IPS-18c (cell line): Measurements from ENCODE around the gene C11orf58.

Source experiments
- H3K4me3 ChIP-seq: 2 replicates; pipeline ENCODE4 v1.7.0; 2013; ENCODE audit warnings: low read depth, mild to moderate bottlenecking, low read length, moderate library complexity; ENCODE audit not compliant: insufficient read depth
- H3K9me3 ChIP-seq: one replicate; pipeline ENCODE4 v1.6.1; 2013; ENCODE audit warnings: mild to moderate bottlenecking, low read length, moderate library complexity; ENCODE audit not compliant: control insufficient read depth, insufficient read depth

C11orf58 gene

DNA sequence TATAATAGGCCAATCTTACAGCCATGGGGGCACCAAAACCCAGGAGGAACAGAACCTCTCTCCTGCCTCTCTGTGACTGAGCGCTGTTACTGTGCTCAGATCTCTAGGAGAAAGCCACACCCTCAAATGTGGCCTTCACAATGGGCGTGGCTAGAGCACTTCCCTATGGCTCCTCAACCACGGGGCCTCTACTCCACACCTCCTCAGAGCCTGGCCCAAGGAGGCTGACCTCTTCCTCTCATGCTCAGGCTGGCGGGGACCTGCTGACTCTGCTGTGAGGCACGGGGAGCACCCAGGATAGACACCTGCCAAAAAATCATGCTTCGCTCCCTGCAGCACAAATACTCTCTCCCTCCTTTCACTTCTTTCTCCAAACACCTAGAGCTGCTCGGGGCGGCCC is 41.0 kb downstream of the C11orf58 start:
- Histone ChIP-seq H3K9me3 (peaks cover 2% of the 10 kb centered on the region), H3K4me3 (no peak overlapping the region)

DNA sequence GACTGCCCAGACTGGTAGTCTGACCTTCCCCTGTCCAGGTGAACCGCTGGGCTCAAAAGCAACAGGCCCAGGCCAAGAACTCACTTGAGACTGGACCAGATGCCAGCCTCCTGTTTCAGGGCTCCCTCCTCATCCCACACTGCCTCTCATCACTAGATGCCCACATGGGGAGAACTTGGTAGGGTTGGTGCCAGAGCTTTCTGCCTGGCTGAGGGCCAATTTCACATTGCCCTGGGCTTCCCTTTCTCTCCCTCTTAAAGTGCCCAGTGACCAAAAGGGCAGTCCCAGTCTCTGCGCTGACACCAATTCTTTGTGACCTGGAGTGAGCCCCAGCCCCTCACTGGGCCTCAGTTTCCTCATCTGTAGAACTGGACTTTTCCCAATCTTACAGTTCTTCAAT is 41.7 kb downstream of the C11orf58 start:
- Histone ChIP-seq H3K4me3 (no peak overlapping the region), H3K9me3 (peaks cover 2% of the 10 kb centered on the region)

DNA sequence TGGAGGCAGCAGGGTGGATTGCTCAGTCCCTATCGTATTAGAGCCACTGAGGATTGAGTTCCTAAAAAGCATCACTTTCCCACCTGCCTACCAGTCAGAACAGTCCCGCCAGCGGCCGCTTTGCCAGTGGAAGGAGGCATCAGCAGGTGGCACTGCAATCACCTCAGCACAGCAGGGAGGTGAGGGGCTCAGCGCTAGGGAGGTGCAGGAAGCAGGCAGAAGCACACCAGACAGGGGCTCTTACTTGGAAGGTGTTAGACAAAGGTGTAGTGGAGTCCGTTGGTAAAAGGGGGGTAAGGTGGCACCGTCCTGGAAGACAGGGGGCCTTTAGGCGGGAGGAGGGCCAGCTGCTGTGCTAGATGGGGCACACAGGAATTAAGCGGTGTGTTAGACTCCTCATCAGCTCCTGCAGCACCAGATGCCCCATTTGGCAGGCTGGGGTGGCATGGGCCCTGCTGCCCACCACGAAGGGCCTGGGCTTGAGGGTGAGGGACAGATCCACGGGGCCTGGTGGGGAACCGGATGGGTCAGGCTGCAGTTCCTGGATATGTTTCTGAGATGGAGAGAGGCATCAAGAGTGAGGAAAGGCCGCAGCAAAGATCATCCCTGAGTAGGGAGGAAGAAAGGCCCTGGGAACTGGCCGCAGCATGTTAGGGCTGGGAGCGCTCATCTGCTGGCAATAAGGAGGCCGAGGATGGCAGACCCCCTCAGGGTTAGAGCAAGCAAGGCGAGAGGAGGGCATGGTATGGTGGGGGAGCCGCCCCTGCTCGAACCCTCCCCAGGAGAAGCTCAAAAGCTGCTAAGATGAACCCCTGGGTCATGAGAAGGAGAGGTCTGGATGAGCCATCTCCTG is 42.5 kb downstream of the C11orf58 start:
- H3K4me3 ChIP-seq, result no peak overlapping the region
- H3K9me3 ChIP-seq, result peaks cover 2% of the 10 kb centered on the region

DNA sequence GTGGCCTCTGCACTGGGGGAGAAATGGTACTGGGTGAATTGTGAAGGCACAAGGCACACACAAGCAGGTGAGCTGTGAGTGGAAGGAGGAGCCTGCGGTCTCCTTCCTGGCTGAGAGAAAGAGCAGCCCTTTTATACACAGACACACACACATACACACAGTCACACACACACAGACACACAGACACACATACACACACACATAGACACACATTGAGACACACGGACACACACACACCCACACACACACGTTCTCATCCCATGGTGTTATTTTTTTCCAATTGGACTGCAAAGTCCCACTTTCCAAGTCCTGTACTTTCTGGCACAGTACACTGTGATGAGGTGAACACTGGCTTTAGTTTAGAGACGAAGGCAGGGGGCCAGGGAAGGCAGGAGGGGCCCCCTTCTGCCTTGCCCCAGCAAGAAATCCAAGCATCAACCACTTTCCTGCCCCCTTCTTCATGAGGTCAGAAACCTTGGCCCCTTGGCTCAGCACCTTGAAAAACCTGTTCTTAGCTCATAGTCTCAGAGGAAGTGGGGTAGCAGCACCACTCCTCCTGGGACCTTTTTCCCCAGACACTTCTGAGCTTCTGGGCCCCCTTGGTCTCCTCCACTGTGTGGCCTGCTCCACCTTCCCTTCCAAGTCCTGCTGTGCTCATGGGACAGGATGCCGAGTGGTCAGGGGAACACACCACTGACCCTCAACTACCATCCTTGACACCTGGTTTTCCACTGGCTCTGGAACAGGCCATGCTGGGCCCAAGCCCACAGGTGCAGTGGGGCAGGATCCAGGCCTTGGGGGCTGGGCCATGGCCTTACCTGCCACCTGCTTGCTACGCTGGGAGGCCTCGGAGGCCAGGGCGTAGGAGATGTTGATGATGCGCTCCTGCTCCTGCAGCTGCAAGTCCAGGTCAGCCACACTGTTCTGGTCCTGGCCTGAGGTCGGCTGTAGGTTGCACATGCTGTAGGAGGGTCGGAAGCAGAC is 43.8 kb downstream of the C11orf58 start:
- Histone ChIP-seq H3K4me3 (no peak overlapping the region), H3K9me3 (peaks cover 2% of the 10 kb centered on the region)

DNA sequence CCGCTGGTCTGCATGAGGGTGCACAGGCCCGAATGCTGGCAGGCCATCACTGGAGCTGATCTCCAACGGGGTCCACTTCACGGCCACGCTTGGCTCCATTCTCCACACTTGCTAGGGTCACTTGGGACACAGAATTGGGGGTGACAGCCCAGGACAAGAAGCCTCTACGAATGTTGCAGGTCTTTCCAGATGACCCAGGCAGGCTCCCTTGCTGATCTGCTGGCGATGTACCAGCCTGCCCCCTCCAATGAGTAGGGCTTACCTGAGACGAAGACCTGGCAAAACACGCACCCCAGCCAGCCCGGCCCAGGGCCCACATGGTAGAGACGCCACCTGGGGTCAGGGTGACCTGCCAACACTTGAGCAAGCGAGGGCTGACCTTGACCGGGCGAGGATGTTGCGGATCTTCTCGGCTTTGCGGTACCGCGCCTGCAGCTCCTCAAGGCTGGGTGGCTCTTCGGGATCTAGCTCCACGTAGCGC is 44.9 kb downstream of the C11orf58 start:
- Histone ChIP-seq H3K9me3 (peaks cover 2% of the 10 kb centered on the region), H3K4me3 (no peak overlapping the region)

DNA sequence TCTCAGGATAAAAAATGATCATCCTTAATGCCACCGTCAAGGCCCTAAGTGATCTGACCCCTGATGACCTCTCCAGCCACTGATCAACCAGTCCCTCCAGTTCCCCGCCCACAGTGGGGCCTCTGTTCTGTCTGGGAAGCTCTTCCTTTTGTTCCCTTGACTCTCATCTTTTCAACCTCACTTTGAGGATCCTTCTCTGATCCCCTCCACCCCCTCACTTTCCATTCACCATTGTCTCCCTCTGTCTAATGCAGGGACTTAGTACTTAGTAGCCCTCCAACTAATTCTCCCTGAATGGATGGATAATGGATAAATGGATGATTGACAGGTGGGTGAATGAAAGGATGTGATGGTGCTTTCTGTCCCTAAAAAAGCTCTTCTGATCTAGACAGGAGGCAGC is 45.6 kb downstream of the C11orf58 start:
- no peaks in the 10 kb centered on the region for H3K9me3 ChIP-seq
- H3K4me3 ChIP-seq, result no peak overlapping the region

DNA sequence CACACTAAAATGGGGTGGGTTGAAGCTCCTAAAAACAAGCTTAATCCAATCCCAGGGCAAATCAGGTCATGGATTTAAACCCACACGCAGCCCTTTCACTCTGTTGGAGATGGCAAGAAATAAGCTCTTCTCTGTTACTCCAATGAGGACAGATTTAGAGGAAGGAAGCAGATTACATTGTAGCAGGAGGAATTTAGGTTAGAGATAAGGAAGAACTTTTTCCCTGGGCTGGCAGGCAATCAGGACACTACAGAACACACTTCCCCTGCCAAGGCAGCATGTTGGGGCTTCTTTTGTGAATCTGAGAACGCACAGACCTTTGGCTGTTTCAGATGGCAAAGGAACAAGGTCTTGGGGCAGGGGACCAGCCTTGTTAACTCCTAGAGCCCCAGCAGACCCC is 46.2 kb downstream of the C11orf58 start:
- Histone ChIP-seq H3K9me3 (no peaks in the 10 kb centered on the region), H3K4me3 (no peak overlapping the region)

DNA sequence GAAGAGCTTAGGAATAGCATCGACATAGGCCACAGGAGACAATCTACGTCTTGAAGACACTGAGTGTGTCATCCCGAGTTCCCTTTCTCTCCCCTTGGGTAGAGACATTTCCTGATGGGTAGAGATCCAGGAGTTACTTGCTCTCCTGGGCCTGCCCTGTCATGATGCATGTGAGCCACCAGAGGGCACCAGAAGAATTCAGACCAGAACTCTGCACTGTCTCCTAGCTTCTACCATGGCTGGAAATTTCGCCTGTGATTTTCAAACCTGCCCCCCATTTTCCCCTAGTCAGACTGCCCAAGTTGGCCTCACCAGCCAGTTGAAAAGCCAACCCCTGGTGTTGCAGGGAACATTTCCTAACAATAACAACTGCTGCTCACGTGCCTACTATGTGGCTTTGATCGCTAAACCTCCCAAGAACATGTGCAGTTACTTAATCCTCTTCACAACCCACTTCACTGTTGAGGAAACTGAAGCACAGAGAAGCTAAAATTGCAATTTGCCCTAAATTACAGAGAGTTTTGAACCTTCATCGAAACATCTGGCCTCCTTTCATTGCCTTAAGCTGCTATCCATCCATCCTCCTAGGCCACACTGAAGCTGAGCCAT is 47.2 kb downstream of the C11orf58 start:
- H3K4me3 ChIP-seq, result no peak overlapping the region
- H3K9me3 ChIP-seq, result no peaks in the 10 kb centered on the region

DNA sequence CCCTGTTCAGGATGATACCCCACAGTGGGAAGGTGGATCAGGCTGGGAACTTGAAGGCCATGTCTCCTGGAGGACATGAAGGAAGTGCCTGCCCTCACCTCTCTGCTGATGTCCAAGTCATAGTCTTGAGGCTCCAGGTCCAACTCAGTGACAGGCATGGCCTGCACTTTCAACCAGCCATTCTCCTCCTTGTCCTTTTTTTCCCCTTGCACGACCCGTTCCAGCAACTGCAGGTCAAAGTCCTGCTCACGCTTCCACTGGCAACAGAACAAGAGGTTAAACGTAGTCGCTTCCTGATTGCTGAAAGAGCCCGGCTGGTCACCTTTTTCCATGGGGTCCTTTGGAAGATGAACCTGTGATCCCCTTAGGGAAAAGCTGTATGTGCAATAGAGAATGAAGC is 47.7 kb downstream of the C11orf58 start:
- no peak overlapping the region for H3K4me3 ChIP-seq
- H3K9me3 ChIP-seq, result no peaks in the 10 kb centered on the region

DNA sequence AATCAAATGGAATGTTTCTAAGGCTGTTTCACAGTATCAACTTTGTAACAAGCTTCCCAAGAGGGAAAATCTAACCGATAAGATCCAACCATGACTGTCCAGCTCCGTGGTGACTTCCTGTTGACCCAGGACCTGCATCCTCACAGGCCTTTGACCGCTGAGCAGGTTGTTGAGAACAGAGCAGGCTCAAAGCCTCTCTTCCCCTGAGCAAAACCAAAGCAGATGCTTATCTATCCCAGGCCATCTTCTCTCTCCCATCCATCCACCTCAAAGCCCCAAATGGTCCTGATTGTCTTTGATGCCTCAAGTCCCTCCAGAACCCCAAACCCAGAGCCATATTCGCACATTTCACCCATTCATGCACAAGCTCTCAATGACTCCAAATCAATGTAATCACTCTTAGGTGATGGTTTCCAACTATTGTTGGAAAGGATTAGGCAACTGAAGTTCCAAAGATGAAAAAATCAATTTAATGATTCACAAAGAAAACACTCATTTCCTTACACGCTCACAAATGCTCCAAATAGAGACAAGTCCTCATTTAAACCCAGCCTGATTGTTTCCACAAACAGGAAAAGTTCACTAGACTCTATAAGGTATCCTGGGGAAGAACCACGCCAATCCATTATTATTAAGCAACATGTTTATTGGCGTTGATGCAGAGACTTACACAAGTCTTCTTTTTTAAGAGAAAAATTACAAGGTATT is 48.7 kb downstream of the C11orf58 start:
- no peaks in the 10 kb centered on the region for H3K9me3 ChIP-seq

DNA sequence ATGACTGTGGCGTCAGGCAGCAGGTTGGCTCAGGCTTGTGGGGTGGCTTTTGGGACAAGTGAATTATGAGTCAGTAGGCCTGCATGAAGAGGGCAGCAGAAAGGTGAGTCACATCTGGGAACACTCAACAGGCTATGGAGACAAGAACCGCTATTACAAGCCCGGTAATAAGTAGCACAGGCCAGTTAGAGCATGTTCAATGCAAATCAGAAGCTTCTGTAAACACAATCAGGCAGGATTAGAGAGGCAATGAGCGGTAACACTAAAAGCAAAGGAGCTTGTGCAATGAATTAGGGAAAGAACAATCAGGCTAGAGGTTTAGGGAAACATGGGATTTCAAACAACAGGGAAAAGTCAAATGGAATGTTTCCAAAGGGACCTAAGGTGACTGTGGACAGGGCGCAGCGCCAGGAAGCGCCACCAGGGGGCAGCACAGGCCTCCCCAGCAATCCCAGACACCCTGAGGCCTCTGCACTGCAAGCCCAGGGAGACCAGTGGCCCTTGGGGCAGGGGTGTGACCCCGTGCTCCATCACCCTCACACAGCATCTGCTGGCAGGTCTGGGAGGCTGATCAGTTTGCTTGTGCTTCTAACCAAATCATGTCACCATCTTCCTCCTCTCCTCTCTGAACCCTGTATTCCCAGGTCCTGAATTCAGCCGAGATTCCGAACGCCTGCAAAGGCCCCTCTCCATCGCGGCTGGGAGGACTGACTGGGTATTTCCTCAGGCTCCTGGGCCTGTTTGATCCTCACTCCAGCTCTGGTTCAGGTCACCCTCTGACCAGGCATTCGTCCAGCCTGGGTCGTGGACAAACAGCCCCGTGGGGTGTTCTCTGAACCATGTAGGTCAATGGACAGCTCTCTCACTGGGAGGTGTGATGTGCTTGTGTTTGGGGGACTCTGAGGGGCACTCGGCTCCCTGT is 50.0 kb downstream of the C11orf58 start:
- Histone ChIP-seq H3K4me3 (no peak overlapping the region), H3K9me3 (no peaks in the 10 kb centered on the region)

More for the DNA sequence above, 48.7 kb downstream of the C11orf58 start:
- no peak overlapping the region for H3K4me3 ChIP-seq

DNA sequence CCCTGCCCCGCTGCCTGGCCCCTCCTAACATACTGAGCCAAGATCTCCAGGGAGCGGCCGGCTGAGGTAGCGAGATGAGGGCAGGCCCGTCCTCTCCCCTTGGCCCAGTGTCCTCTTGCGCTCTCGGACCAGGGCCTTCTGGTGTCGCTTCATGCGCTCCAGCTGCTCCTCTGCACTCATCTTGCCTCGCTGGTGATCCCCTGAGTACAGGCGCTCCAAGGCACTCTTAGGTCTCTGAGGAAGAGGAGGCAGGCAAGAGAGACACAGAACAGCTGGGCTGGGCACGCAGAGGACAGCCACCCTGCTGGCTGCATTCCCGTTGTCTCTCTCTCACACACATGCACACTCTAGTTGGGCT is 50.6 kb downstream of the C11orf58 start:
- Histone ChIP-seq H3K4me3 (no peak overlapping the region), H3K9me3 (no peaks in the 10 kb centered on the region)

DNA sequence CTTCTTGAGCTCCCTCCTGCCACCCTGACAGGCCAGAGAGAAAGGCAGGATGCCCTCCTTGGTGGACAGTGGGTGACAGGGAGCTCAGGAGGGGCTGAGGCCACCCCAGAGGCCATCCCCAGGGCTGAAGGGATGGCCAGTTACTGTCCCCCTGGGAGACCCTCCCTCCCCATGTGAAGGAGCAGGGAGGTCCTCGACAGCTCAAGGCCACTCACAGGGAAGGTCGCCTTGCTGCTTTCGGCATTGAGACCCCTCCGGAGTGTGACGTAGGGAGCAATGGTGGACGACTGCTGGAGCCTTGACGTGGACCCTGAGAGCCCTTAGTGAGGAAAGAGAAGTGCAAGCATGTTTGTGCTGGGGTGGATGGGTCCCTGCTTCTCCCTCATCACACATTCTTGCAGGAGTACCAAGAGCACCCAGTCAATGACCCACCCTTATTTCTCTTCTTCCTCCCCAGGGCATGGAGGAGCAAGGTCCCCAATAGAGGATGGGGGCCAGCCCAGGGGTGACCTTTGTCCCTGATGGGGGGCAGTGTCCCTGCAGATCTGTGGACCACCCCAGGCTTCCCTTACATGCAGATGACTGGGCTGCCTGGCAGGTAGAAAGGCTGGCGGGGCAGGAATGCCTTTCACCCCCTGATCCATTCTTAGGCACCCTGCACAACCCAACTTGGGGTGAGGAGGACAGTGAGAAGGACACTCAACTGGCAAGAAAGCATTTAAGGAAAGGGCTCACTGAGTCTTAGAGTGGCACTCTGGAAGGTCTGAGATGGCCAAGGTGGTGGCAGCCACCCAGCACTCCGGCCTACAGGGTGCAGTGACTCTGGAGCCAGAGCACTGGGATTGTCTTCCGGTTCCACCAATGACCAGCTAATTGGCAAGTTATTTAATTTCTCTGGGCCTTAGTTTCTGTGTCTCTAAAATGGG is 51.4 kb downstream of the C11orf58 start:
- Histone ChIP-seq H3K4me3 (no peak overlapping the region), H3K9me3 (no peaks in the 10 kb centered on the region)

DNA sequence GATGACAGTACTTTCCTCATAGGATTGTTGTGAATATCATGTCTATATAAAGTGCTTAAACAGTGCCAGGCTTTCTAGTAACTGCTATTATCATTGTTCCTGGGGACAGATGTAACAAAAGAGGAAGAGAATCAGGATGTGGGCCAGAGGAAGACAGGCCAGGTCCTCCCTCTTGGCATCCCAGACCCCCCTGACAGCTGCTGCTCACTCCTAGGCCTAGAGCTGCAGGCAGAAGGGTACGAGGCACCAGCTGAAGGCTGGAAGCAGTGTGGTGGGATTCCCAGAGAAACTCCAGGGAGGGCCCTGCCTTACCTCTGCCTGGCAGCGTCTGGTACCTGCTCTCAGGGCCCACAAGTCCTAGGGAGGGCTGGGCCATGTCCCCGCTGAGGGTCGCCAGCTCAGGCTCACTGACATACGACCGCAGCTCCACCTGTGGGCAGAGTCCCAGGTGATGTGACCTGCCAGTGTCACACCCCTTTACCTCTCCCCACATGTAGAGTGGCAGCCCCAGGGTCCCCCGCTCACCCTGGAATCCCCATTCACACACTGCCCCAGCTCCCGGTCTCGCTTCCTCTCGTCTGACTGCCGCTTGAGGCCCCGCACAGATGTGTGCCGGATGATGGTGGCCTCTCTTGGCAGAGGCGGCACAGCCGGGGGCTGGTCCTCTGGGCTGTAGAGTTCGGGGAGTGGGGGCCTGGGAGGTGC is 52.2 kb downstream of the C11orf58 start:
- H3K9me3 ChIP-seq, result no peaks in the 10 kb centered on the region
- H3K4me3 ChIP-seq, result no peak overlapping the region
